HepG2 (cell line): ENCODE data around the gene COL4A2. TPM values are rescaled to one million over a fixed set of nuclear protein-coding genes. Genes with fewer than 3 reads are reported as not detected.

ENCODE experiments used
- ATAC-seq: fragments of 200-7000 bp; cut with Tn5 transposase; 3 replicates; pipeline ENCODE4 v1.9.1; 2020; ENCODE audit warnings: mild to moderate bottlenecking, moderate library complexity
- BruUV-seq: library from RNA; stranded (reverse); fragments of 400-500 nt; replicated peaks from 2 replicates; lab custom pipeline; 2021; lab: Mats Ljungman, UMichigan
- CTCF ChIA-PET: fragments of 300-600 bp; formaldehyde crosslinking; extraction: SDS; loops from one replicate; lab custom pipeline; 2021; ENCODE audit warnings: low total read pairs, inconsistent platforms, low intra/inter-chr PET ratio; lab: Yijun Ruan, JAX
- POLR2A ChIA-PET: fragments of 350-600 bp; sonication (Branson Sonifier 250); formaldehyde crosslinking; loops from one replicate; lab custom pipeline; 2020; ENCODE audit warnings: antibody characterized with exemption, inconsistent platforms; lab: Yijun Ruan, JAX
- DNase-seq: peaks from one replicate; pipeline ENCODE4 v3.0.0-alpha.2; 2015; ENCODE audit warnings: low spot score
- FAIRE-seq: peaks from 3 replicates; lab custom pipeline; 2011; peaks lifted over from hg19 to GRCh38; lab: Jason Lieb, UNC
- H2AFZ ChIP-seq: one replicate; pipeline ENCODE4 v1.6.1; 2011; ENCODE audit warnings: low read length, inconsistent platforms
- H3K27ac ChIP-seq: fragments of 300-600 bp; 3 replicates; pipeline ENCODE4 v1.8.0; 2011; ENCODE audit warnings: mixed run types, mild to moderate bottlenecking, mixed read lengths, low read length, inconsistent platforms; ENCODE audit not compliant: insufficient read depth; ENCODE audit errors: extremely low read length
- H3K27me3 ChIP-seq, 2 experiments: fragments of 200-600 bp in 1 of 2; 2 replicates in 1 of 2; 3 replicates in 1 of 2; pipeline versions ENCODE4 v1.6.0 to v1.8.0; 2011; ENCODE audit warnings: low read length in 2 of 2, mild to moderate bottlenecking in 2 of 2, moderate library complexity in 2 of 2, inconsistent platforms in 1 of 2; ENCODE audit not compliant: insufficient read depth in 2 of 2, control insufficient read depth in 1 of 2
- H3K36me3 ChIP-seq, 2 experiments: fragments of 200-600 bp in 1 of 2; replicated peaks in 1 of 2; 2 replicates in 1 of 2; 3 replicates in 1 of 2; pipeline versions ENCODE4 v1.5.1 to v1.8.0; 2011; ENCODE audit warnings: low read length in 2 of 2, inconsistent platforms in 1 of 2; ENCODE audit not compliant: insufficient read depth in 2 of 2, control insufficient read depth in 1 of 2
- H3K4me1 ChIP-seq: 2 replicates; pipeline ENCODE4 v1.5.1; 2012; ENCODE audit warnings: low read length, inconsistent platforms; ENCODE audit not compliant: insufficient read depth
- H3K4me2 ChIP-seq: 2 replicates; pipeline ENCODE4 v1.6.0; 2011; ENCODE audit warnings: low read depth, low read length, inconsistent platforms
- H3K4me3 ChIP-seq, 3 experiments: fragments of 200-600 bp in 1 of 3; sonication (generic), shearing (Covaris generic) in 1 of 3; replicated peaks in 1 of 3; 2 replicates each; pipeline ENCODE4 v1.5.1; 2011 to 2016; ENCODE audit warnings: low read length in 3 of 3, inconsistent platforms in 2 of 3, low read depth in 2 of 3, mild to moderate bottlenecking in 2 of 3, control low read depth in 1 of 3, mixed read lengths in 1 of 3; ENCODE audit not compliant: insufficient read depth in 1 of 3
- H3K79me2 ChIP-seq: one replicate; pipeline ENCODE4 v1.6.1; 2011; ENCODE audit warnings: low read length, inconsistent platforms; ENCODE audit not compliant: insufficient read depth
- H3K9ac ChIP-seq: 2 replicates; pipeline ENCODE4 v1.6.0; 2011; ENCODE audit warnings: mild to moderate bottlenecking, low read depth, low read length, inconsistent platforms; ENCODE audit not compliant: insufficient read depth
- H3K9me3 ChIP-seq: 2 replicates; pipeline ENCODE4 v1.5.1; 2012; ENCODE audit warnings: mild to moderate bottlenecking, low read length
- H4K20me1 ChIP-seq: 2 replicates; pipeline ENCODE4 v1.6.0; 2011; ENCODE audit warnings: inconsistent platforms, mild to moderate bottlenecking, low read length, moderate library complexity; ENCODE audit not compliant: insufficient read depth
- ARID2 ChIP-seq: sonication (generic); formaldehyde crosslinking; IDR thresholded peaks from 2 replicates; pipeline ENCODE4 v1.8.1; 2022; ENCODE audit warnings: mild to moderate bottlenecking, missing genetic modification reagents, borderline replicate concordance
- CCDC6 ChIP-seq: sonication (generic); formaldehyde crosslinking; IDR thresholded peaks from 2 replicates; pipeline ENCODE4 v1.8.1; 2022; ENCODE audit warnings: mild to moderate bottlenecking, missing genetic modification reagents, moderate library complexity
- FOSL1 ChIP-seq: sonication (generic); formaldehyde crosslinking; IDR thresholded peaks from 2 replicates; pipeline ENCODE4 v1.9.0; 2021; ENCODE audit warnings: missing genetic modification reagents, borderline replicate concordance
- GATA4 ChIP-seq: sonication (generic); IDR thresholded peaks from 2 replicates; pipeline ENCODE4 v1.6.1; 2016; ENCODE audit warnings: antibody characterized with exemption, low read depth, borderline replicate concordance
- MATR3 ChIP-seq: sonication (generic); formaldehyde crosslinking; IDR thresholded peaks from 2 replicates; pipeline ENCODE4 v1.4.0; 2020; ENCODE audit warnings: missing genetic modification reagents
- MYNN ChIP-seq: sonication (generic); formaldehyde crosslinking; IDR thresholded peaks from 2 replicates; pipeline ENCODE4 v1.4.0; 2020; ENCODE audit warnings: mild to moderate bottlenecking, low read depth, missing genetic modification reagents
- NFKBIZ ChIP-seq: IDR thresholded peaks from 2 replicates; pipeline ENCODE4 v1.6.1; 2018; ENCODE audit warnings: missing genetic modification reagents, missing compliant biosample characterization
- NRL ChIP-seq: sonication (generic); formaldehyde crosslinking; IDR thresholded peaks from 2 replicates; pipeline ENCODE4 v1.5.0; 2020; ENCODE audit warnings: missing genetic modification reagents, mild to moderate bottlenecking, moderate library complexity, borderline replicate concordance
- POGZ ChIP-seq: sonication (generic); formaldehyde crosslinking; IDR thresholded peaks from 2 replicates; pipeline ENCODE4 v1.4.0; 2020; ENCODE audit warnings: mild to moderate bottlenecking, missing genetic modification reagents
- RCOR2 ChIP-seq: IDR thresholded peaks from 2 replicates; pipeline ENCODE4 v1.6.1; 2016; ENCODE audit warnings: missing biosample characterization, missing genetic modification reagents
- RXRA ChIP-seq: sonication (generic); formaldehyde crosslinking; IDR thresholded peaks from 2 replicates; pipeline ENCODE4 v1.5.1; 2020; ENCODE audit warnings: missing genetic modification reagents
- SALL2 ChIP-seq: sonication (generic); formaldehyde crosslinking; IDR thresholded peaks from 2 replicates; pipeline ENCODE4 v1.8.1; 2023; ENCODE audit warnings: mild to moderate bottlenecking, missing genetic modification reagents, inconsistent platforms
- TBL1XR1 ChIP-seq: fragments of 150-350 bp; IDR thresholded peaks from 2 replicates; pipeline ENCODE4 v1.6.1; 2014; ENCODE audit warnings: borderline replicate concordance, low read length; ENCODE audit not compliant: partially characterized antibody
- TBX3 ChIP-seq: fragments of 450-650 bp; IDR thresholded peaks from 2 replicates; pipeline ENCODE4 v1.6.1; 2017; ENCODE audit warnings: antibody characterized with exemption, mild to moderate bottlenecking, inconsistent platforms, borderline replicate concordance
- XBP1 ChIP-seq: sonication (generic); formaldehyde crosslinking; IDR thresholded peaks from 2 replicates; pipeline ENCODE4 v1.5.0; 2020; ENCODE audit warnings: missing genetic modification reagents
- ZNF263 ChIP-seq: sonication (generic); formaldehyde crosslinking; IDR thresholded peaks from 2 replicates; pipeline ENCODE4 v1.4.0; 2020; ENCODE audit warnings: missing genetic modification reagents
- ZNF350 ChIP-seq: sonication (generic); formaldehyde crosslinking; IDR thresholded peaks from 2 replicates; pipeline ENCODE4 v1.4.0; 2020; ENCODE audit warnings: mild to moderate bottlenecking, low read depth, missing genetic modification reagents, borderline replicate concordance
- WGBS: methylation state at CpG from one replicate; pipeline ENCODE4 v1.1.6; 2017; ENCODE audit warnings: low lambda C conversion rate; 5-methylcytosine and 5-hydroxymethylcytosine counted together
- in situ Hi-C: cut with HindIII; loops from 2 replicates; pipeline ENCODE4 v1.10.0; 2017; ENCODE audit warnings: low pct_unique_long_range_greater_than_20kb; ENCODE audit not compliant: extremely low pct_ligation_motif_present
- intact Hi-C: fragments of 100-400 bp; cut with micrococcal nuclease; formaldehyde crosslinking; loops from one replicate; pipeline ENCODE4 v1.10.0; 2022; ENCODE audit not compliant: unreplicated experiment
- polyA plus RNA-seq, 8 experiments: library from polyadenylated mRNA; depleted of rRNA in 3 of 8; stranded (reverse) in 7 of 8; unstranded in 1 of 8; fragments of >200 nt; fragmentation: Illumina TruSeq in 4 of 8; extraction: Trizol in 4 of 8; gene quantifications; 2 replicates each; pipeline versions ENCODE4 v1.2.1 to v1.2.3, GENCODE V29; 2011 to 2016; ENCODE audit warnings: low read depth in 4 of 8, missing spikeins in 1 of 8, mixed read lengths in 1 of 8; ENCODE audit not compliant: insufficient read depth in 1 of 8
- total RNA-seq, 5 experiments: library from RNA; depleted of rRNA; stranded (reverse); fragments of >200 nt; fragmentation: Illumina TruSeq; extraction: Trizol; gene quantifications; 2 replicates each; pipeline ENCODE4 v1.2.3, GENCODE V29; 2016; ENCODE audit warnings: low read depth in 1 of 5
- TF ChIP-seq, protein P1 (sequence below): IDR thresholded peaks from 2 replicates; pipeline ENCODE4 v1.6.1; 2016; ENCODE audit warnings: low read depth
- TF ChIP-seq, protein P2 (sequence below): sonication (generic); formaldehyde crosslinking; IDR thresholded peaks from 2 replicates; pipeline ENCODE4 v1.4.0; 2020; ENCODE audit warnings: missing genetic modification reagents, mild to moderate bottlenecking, borderline replicate concordance

The COL4A2 gene
- total and polyA plus RNA-seq, 2 of the 13 experiments (the other 11 are each of a cell fraction or from before 2014, with no cell fraction given): 0.22 to 1.9 TPM

DNA sequence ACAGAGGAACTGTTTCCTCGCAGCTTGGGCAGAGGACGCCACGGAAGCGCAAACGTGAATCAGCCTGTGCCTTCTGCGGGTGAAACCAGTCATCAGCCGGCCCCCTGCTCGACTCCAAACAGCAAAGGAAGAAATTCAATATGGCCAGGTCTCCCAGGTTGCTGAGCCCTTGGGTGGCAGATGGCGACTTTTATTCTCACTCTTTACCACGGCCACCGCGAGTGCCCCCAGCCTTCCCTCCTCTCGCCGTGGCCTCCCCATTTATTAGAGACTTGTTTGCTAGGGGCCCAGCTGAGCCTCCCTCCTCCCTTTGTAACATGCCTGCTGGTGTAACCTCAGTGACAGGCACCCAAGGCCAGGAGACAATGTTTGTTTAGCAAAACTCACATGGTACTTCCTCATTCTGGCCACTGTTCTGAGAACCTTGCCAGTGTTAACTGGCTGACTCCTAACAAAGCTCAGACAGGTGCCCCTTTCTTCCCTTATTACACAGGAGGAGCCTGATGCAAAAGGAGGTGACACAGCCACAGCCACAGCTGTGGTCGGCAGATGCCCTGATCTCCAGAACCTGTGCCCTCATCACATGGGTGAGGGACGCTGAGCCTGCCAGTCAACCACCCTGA is 248.6 kb downstream of the COL4A2 start (continued):
- TF ChIP-seq, protein P1, sequence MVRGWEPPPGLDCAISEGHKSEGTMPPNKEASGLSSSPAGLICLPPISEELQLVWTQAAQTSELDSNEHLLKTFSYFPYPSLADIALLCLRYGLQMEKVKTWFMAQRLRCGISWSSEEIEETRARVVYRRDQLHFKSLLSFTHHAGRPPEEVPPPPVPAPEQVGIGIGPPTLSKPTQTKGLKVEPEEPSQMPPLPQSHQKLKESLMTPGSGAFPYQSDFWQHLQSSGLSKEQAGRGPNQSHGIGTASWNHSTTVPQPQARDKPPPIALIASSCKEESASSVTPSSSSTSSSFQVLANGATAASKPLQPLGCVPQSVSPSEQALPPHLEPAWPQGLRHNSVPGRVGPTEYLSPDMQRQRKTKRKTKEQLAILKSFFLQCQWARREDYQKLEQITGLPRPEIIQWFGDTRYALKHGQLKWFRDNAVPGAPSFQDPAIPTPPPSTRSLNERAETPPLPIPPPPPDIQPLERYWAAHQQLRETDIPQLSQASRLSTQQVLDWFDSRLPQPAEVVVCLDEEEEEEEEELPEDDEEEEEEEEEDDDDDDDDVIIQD: no peak
- 0 out of 2 replicates have a peak, but pooled peaks have one; percentile 38 for TF ChIP-seq RCOR2 (CRISPR knock-in tag)
- TF ChIP-seq NFKBIZ (CRISPR knock-in tag): no peak
- TF ChIP-seq CCDC6: no peak
- TF ChIP-seq, protein P2, sequence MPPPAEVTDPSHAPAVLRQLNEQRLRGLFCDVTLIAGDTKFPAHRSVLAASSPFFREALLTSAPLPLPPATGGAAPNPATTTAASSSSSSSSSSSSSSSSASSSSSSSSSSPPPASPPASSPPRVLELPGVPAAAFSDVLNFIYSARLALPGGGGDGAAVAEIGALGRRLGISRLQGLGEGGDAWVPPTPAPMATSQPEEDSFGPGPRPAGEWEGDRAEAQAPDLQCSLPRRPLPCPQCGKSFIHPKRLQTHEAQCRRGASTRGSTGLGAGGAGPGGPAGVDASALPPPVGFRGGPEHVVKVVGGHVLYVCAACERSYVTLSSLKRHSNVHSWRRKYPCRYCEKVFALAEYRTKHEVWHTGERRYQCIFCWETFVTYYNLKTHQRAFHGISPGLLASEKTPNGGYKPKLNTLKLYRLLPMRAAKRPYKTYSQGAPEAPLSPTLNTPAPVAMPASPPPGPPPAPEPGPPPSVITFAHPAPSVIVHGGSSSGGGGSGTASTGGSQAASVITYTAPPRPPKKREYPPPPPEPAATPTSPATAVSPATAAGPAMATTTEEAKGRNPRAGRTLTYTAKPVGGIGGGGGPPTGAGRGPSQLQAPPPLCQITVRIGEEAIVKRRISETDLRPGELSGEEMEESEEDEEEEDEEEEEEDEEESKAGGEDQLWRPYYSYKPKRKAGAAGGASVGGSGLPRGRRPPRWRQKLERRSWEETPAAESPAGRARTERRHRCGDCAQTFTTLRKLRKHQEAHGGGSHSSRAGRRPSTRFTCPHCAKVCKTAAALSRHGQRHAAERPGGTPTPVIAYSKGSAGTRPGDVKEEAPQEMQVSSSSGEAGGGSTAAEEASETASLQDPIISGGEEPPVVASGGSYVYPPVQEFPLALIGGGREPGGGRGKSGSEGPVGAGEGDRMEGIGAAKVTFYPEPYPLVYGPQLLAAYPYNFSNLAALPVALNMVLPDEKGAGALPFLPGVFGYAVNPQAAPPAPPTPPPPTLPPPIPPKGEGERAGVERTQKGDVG (CRISPR knock-in tag): no peak
- no peak for TF ChIP-seq TBX3

DNA sequence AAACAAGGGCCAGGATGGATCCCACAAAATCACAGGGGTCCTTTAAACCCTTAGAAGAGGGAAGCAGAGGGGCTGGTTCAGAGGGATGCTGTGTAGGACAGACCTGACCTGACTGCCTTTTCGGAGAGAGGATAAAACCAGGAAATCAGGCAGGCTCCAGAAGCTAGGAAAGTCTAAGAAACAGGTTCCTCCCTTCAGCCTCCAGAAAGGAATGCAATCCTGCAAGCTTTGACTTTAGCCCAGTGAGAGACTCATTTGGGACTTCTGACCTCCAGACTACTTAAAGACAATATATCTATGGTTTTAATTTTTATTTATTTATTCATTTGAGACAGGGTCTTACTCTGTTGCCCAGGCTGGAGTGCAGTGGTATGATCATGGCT is 249.1 kb downstream of the COL4A2 start:
- peak overlapping the region; percentile 69 for H3K4me2 ChIP-seq
- POLR2A ChIA-PET: interaction anchor here (0.6 to 1.1 kb wide), 4 partner anchors 8 to 30 kb away, joined by 3 read pairs; no protein-coding TSS in a partner anchor
- H3K27ac ChIP-seq: peak overlapping the region; percentile 39
- H3K36me3 ChIP-seq: peaks cover 3 to 5% of the 10 kb centered on the region in 2 experiments; a peak in 3 of 5 replicates
- peak overlapping the region; percentile 41; the same call in 1 of the 2 replicates for H3K9ac ChIP-seq
- intact Hi-C loops: no loop called here
- H3K4me3 ChIP-seq: peak overlapping the region in 1 of 3 experiments; percentile 31; a peak in 1 of 6 replicates
- H3K27me3 ChIP-seq: no peaks in the 10 kb centered on the region
- no peak overlapping the region for H2AFZ ChIP-seq
- DNase-seq (no peak), FAIRE-seq (no peak), ATAC-seq (no peak)
- 100% methylated on average over 1 of the region's 1 CpG for WGBS
- CTCF ChIA-PET: no interaction called here
- H3K9me3 ChIP-seq: no peaks in the 10 kb centered on the region
- no TSS peak for BruUV-seq
- in situ Hi-C loops: no loop called here
- H3K4me1 ChIP-seq: peaks cover 84% of the 10 kb centered on the region
- H4K20me1 ChIP-seq: peaks cover 23% of the 10 kb centered on the region; the same call in 1 of the 2 replicates
- peaks cover 85% of the 10 kb centered on the region for H3K79me2 ChIP-seq
- no peak for TF ChIP-seq XBP1 (CRISPR knock-in tag)
- TF ChIP-seq GATA4: no peak
- TF ChIP-seq MATR3: no peak
- TF ChIP-seq TBL1XR1: no peak
- TF ChIP-seq POGZ: no peak
- no peak for TF ChIP-seq FOSL1 (CRISPR knock-in tag)
- TF ChIP-seq MYNN (CRISPR knock-in tag): no peak
- TF ChIP-seq ZNF350 (CRISPR knock-in tag): no peak
- no peak for TF ChIP-seq NRL (CRISPR knock-in tag)
- no peak for TF ChIP-seq SALL2 (CRISPR knock-in tag)
- TF ChIP-seq ZNF263 (CRISPR knock-in tag): no peak
- TF ChIP-seq ARID2 (CRISPR knock-in tag): no peak
- no peak for TF ChIP-seq RXRA (CRISPR knock-in tag)
